ENCODE data around the gene INPP1.
"Not testable (repeated sequence)": the region's sequence is repeated elsewhere in the genome, so short reads cannot be mapped to it uniquely, and the experiment has no call there.

INPP1 gene

DNA sequence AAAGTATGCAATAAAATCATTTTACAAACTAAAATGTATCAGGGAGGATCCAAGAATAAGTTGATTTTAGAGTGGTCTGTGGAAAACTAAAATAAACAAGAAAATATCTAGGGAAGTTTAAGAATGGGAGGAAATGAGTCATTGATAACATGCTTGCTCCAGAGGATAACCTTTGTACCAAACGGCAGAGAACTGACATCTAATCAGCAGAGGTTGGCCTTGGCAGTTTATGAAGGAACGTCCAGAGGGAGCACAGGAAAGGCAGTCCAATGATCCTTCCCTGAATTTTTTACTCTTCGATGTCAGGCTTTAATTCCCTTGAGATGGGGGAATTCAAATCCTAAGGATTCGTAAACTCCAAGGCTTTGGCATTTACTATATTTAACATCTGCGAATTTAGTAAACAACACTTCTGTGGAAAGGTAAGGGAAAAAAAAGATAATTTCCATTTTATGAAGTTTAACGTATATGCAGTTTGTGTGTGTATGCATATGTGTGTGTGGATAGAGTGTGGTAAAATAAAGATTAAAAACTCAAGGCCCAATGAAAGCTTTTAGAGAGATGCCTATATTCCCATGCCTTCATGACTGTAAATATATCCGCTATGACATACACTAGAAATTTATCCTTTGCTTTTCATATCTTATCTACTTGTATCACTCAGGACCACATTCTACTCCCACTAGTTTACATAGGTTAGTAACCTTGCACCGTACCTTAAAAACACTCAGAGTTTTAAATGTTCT lies 8.7 kb upstream of the INPP1 start:
- no peak for DNase-seq

DNA sequence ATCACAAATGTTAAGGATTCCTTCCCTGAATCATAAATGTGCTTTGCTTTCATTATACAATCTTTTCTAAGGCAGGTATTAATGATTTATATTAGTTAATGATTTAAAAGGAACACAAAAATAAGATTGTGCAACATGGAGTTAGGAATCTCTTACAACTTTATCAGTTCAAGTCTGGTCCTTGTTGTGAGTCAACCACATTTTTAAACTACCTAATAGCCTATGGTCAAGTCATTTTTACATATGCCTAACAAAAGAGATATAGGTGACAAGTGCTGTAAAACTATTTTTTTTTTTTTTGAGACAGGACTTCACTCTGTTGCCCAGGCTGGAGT lies 8.2 kb upstream of the INPP1 start:
- no peak for DNase-seq

DNA sequence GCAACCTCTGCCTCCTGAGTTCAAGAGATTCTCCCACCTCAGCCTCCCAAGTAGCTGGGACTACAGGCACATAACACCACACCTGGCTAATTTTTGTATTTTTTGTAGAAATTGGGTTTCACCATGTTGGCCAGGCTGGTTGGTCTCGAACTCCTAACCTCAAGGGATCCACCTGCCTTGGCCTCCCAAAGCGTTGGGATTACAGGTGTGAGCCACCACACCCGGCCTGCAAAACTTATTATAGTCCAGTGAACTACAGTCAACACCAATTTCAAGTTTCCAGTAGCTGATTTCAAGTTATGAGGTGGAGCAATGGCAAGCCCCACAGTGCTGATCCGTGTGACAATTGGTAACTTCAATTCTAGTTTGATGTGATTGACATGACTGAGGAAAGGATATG lies 7.8 kb upstream of the INPP1 start:
- not testable (repeated sequence) for DNase-seq

DNA sequence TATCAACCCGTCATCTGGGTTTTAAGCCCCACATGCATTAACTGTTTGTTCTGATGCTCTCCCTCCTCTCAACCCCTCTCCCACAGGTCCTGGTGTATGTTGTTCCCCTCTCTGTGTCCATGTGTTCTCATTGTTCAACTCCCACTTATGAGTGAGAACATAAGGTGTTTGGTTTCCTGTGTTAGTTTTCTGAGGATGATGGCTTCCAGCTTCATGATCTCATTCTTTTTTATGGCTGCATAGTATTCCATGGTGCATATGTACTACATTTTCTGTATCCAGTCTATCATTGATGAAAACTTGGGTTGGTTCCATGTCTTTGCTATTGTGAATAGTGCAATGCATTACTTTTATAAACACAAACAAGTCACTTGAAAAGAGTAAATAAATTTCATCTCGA lies 7.0 kb upstream of the INPP1 start:
- no peak for DNase-seq

DNA sequence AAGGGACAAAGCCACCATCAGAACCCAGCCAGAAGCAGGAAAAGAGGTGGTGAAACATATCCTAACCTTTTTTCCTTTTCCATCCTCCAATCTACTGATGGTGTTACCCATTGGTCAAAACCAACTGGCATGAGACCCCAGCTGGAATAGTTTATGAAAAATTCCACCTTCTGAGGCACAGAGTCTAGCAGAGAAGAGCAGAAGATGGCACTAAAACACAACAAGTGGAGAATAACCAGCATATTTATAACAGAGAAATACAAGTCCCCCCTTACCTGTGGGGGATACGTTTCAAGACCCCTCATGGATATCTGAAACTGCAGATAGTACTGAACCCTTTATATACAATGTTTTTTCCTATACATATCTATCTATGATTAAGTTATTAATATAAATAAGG lies 4.9 kb upstream of the INPP1 start:
- no peak for DNase-seq

DNA sequence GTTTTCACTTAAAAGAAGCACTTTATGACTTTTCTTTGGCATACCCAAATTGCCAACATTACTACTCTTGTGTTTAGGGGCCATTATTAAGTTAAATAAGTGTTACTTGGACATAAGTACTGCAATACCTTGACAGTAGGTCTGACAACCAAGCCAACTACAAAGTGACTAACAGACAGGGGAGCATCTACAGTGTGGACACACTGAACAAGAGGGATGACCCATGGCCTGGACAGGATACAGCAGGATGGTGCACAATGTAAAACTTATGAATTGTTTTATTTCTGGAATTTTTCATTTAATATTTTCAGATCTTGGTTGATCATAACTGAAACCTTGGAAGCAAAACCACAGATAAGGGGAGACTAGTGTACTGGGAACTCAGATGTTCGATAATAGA lies 4.0 kb upstream of the INPP1 start:
- DNase-seq = no peak

DNA sequence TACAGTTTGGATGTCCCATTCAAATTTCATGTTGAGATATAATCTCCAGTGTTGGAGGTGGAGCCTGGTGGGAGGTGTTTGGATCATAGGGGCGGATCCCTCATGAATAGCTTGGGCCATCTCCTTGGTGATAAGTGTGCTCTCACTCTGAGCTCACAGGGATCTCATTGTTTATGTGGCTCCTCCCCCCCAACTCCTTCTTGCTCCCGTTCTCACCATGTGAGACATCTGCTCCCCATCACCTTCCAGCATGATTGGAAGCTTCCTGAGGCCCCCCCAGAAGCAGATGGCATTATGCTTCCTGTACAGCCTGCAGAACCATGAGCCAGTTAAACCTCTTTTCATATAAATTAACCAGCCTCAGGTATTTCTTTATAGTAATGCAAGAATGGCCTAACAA lies 3.0 kb upstream of the INPP1 start:
- no peak for DNase-seq

DNA sequence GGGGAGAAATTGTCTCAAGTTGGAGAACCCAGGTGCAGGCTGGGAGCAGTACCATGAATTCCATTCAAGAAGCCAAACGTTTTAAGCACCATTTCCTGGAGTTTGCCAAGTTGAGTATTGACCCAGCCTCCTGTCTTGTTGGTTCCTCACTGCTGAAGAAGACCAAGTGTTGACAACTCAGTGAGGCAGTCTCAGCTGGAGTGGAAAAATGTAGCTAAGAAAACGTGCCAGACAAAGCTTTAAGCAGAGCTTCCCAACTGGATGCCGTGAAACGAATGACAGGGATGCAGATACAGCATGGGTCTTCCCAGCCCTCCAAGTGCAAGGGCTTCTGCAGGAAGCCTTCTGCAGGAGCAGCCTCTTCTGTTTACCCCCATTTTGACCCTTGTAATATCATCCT lies 778 bp upstream of the INPP1 start:
- peak; percentile 44 for DNase-seq

DNA sequence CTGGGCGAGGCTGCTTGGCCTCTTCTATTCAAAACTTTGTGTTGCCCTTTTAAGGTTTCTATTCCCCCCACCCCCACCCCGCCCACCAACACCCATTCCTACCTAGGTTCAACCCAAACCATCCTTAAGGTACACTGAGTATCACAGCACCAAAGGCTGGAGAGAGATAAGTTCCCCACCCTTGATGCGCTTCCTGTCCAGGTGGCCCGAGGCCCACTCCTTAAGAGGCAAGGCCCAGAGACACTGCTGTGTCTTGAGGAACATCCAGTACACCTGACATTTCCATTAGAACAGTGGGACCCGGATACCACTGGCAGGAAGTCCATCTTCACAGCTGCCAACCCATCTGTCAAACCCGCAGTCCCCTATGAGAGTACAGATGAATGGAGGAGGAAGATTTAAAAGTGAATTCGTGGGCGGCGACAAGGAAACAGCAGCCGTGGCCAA lies 277 bp upstream of the INPP1 start:
- no peak for DNase-seq

DNA sequence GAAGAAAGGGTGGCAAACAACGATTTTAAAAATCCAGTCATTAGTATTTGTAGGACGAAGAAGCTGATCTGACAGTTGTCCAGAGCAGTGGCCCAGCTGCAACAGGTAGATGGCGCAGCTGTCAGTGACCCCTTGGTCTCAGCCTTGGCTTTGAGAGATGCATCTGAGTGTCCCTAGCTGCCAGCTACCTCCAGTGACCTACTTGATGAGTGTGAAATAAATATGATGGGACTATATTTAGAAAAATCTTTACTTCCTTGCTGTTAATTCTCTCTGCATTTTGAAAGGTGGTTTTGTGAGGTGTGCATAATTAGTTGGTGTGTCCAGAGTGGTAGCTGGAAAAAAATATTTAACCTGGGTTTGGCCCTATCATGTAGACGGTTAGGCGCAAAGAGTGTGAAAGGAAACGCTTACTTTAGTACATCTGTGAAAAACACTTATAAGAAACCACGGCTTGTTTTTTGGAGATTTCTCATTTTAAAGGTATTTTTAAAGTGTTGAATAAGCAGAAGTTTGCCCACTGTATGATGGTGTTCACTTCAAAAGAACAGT lies 963 bp downstream of the INPP1 start:
- no peak for DNase-seq

DNA sequence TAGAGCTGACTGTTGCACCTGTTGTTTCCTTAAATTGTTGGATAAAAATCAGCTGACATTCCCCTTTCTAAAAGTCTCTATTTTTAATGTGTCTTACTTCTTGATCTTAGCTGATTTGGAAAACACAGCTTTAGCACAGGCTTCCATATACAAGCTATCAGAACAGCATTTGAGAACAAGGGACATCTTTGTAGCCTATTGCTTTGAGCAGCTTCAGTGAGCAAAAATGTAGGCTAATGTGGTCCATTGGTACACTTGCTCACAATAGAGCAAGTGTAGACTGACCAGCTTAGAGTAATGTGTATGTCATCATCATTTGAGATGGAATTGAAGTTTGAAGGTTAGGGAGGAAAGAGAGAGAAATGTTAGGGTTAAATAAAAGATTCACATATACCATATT lies 7.0 kb downstream of the INPP1 start:
- no peak for DNase-seq

DNA sequence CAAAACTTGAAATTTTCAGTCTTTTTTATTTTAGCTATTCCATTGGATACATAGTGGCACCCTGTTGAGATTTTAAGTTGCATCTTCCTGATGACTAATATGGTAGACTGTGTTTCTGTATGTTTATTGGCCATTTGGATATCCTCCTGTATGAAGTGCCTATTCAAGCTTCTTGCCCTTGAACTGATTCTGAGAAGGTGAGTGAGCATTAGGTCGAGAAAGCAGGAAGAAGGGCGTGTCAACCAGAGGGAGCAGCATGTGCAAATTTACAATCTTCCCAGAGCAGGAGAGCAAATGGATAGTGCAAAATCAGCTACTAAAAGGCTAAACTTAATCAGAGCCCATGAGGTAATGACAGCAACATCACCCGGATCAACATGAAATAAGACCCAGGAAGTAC lies 8.6 kb downstream of the INPP1 start:
- DNase-seq = no peak

DNA sequence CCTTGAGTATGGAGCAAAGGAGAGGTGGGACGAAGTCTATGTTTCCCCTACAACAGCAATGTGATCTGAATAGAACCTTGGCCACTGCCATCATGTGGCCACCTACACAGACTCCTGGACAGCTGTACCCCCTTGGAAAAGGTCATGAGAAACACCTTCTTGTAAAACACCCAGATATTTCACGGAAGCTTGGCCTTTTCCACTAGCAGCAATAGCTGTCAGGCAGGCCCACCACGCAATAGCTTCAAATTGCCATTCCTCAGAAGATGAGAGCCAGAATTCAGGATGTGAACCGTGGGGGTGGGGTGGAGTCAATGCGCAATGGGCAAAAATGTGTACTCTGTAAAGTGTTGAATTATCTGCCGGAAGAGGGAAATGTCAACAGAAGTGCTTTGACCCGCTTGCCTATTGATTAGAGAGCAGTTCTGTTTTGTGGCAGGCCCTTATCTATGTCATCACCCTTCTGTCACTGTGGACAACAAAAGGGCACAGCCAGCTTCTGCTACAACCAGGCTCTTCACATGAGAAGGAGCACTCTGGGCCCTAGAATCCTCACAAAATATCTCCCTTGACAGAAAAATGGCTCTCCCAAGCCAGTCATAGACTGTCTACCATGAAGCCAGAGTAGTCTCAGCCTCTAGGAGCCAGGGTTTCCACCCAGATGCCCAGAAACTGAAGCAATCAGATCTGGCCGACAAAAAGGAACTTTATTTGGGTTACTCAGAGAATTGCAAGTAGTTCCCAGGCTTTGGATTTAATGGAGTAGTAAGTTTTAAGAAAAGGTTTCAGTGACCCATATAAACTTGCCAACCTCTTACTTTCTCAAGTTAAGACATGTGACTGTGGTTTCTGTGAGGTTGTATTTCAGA lies 9.5 kb downstream of the INPP1 start:
- no peak for DNase-seq

DNA sequence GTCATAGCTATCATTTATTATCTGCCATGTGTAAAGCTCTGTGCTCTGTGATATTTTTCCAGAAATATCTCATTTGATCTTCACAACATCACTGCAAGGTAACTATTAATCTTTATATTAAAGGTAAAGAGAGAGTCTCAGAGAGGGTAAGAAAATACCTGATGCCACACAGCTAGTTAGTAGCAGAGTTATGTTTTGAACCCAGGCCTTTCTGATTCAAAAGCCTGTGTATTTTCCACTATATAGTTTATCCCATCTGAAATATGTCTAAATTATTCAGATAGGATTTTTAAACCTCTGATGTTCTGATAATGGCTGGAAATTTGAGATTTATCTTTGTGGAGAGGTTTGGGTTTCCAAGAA lies 10.1 kb downstream of the INPP1 start:
- no peak for DNase-seq

DNA sequence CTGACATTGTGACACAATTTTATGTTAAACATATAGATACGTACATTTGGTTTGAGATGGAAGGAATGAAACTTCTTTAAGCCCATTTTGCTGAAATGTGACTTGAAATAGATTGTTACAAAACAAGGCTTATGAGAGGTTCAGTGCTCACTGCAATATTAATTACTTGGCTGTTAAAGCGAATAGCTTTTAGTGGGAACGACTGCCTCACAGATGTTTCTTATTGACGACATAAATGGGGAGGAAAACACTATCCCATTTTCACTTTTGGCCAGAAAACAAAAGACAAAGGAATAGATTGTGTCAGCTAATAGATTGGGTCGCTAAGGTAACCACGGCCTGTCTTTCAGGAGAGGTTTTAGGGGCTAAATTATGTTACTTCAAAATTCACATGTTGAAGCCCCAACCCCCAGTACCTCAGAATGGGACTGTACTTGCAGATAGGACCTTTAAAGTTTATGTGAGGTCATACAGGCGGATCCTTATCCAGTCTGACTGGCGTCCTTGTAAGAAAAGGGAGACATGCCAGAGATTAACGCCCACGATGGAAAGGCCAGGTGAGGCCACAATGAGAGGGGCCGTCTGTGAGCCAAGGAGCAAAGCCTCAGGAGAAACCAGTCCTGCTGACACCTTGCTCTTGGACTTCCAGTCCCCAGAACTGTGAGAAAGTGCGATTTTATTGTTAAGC lies 10.8 kb downstream of the INPP1 start:
- no peak for DNase-seq

DNA sequence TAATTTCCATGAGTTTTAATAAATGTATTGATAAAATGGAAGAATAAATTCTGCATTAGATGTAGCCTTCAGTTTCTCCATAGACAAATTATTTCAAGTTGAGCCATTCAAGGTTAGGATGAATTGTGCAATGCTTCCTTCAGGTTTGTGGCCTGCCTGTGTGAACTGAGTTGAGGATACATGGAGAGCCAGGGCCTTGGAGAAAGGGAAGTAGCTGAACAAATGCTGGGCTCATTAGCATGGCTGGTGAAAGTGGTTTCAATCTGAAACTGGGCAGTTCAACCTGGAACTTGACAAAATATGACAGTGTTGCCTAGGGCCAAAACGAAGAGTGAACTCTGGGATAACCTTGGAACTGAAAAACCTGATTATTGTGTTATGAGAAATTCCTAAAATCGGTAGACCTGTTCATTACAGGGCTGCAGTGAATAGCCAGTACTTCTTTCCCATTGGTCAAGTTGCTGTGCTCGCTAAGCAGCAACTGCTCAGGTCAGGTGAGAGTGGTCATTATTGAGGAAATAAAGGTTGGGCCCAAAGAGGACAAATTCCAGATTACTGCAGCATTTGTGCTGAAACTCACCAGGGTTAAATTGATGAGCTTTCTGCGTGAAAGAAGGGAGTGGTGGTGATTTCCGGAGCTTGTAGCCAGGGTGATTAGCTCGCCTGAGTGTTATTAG lies 12.7 kb downstream of the INPP1 start:
- DNase-seq = no peak

DNA sequence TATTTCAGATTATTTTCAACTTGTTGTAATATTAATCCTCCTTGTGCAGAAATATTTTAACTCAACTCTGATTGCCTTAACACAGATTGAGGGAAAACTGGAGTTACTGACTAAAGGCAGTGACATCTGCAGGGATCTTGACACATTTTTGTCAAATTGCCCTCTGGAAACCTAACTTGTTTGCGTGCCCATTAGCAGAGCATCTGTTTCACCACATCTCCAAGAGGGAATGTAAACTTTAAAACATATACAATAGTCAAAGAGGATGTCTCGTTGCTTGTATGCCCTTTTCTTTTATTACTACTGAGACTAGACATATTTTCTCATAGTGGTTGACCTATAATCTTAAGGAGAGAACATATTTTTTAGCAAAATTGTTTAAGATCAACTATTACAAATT lies 14.2 kb downstream of the INPP1 start:
- no peak for DNase-seq

DNA sequence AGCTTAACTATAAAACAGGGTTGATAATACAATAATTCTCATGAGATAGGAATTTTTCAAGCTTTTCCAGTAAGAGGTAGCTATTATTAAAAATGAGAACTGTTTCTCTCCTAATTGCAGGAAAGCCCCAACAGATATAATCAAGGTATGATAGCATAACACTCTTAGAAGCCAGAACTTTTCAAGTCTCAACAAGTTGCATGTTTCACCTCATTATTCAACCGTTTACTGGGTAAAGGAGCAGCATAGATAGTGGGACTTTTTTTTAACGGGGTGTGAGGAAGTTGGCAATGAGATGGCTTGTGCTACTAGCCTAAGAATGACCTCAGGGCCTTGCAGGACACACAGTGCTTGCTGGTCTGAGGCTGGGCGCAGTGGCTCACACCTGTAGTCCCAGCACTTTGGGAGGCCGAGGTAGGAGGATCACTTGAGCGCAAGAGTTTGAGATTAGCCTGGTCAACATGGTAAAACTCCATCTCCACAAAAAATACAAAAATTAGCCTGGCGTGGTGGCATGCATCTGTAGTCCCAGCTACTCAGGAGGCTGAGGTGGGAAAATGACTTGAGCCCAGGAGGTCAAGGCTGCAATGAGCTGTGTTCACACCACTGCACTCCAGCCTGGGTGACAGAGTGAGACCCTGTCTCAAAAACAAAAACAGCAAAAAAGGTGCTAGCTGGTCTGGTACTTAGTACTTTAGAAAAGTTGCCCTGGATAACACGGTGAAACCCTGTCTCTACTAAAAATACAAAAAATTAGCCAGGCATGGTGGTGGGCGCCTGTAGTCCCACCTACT lies 15.5 kb downstream of the INPP1 start:
- not testable (repeated sequence) for DNase-seq

DNA sequence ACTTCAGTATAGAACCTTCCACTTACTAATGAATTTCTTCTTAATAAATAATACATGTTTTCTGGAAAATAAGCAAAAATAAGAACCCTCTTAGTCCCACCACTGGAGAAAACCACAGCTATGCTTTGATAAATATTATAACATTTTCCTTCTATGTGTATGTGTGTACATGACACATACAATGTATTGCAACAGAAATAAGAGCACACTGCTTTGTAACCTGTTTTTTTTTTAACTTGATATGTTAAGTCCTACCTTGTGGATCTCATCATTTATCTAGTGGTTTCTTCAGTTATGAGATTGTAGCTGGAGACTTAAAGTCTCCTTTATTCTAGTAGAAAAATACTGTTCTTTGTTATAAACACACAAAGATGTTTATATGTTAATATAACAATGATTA lies 17.2 kb downstream of the INPP1 start:
- no peak for DNase-seq

DNA sequence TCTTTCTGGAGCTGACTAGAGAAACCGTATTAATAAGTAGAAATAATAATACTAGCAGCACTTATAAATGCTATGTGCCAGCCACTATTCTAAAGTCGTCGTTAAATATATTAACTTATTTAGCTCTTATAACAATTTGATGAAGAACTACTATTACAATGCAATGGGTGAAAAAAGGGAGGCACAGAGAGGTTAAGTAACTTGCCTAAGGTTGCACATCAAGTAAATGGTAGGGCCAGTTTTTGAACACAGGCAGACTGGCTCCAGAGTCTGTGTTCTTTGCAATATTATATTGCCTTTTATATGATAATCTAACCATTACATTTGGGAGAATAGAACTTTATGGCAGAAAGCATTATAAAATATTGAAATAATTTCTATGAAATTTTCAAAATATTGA lies 17.6 kb downstream of the INPP1 start:
- no peak for DNase-seq

DNA sequence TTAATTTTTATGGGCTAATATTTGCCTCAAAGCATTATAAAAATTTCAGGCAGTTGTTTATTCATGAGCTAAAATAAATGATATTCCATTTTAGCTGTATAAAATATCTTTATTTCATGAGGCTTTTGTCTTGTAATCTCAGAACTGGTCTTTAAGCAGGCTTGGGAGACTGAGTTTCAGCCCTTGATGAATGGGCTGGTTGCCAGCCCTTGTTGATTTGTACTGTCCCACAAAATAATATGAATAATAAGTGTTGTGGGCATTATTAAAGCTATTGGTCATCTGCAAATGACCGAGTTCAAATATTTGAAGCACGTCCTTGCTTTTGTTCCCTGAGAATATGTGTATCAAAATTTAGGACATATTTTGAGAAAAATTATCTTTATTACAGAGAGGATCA lies 18.2 kb downstream of the INPP1 start:
- no peak for DNase-seq

DNA sequence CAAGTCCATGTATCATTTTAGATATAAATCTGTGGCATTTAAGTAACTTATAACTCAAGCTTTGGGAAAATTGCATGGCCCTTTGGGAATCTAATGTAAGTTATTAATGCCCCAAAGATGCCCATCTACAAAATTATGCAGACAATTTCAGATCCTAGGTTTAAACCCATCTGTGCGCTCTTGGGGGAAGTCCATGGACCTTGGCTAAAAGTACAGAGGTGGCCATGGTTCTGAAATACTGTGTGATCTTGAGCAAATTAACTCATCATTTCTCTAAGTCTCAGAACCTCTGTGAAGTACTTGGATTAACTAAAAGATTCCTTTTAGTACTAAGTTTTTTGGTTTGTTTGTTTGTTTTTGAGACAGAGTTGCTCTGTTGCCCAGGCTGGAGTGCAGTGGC lies 19.5 kb downstream of the INPP1 start:
- DNase-seq = no peak
